ENCODE results near the gene SCLY.
"Not testable (repeated sequence)": the region's sequence is repeated elsewhere in the genome, so short reads cannot be mapped to it uniquely, and the experiment has no call there.

Gene SCLY

GRCh38 chr2:238114851-238115660 lies 54.3 kb downstream of the SCLY start:
- no peak overlapping the region for H3K4me3 ChIP-seq (ENCODE audit: low read depth, low read length)
- no peak for TF ChIP-seq CTCF (IDR thresholded peaks at IDR 0.05; ENCODE audit: low read depth, low read length)
- in situ Hi-C loops (cut with HindIII; ENCODE audit: low sequenced_read_pairs): no loop called here

GRCh38 chr2:238115709-238116108 lies 54.9 kb downstream of the SCLY start:
- H3K4me3 ChIP-seq (ENCODE audit: low read depth, low read length); in situ Hi-C loops (cut with HindIII; ENCODE audit: low sequenced_read_pairs); DNase-seq (ENCODE audit: low read depth, low spot score): not testable (repeated sequence)

More at GRCh38 chr2:238114851-238115660, 54.3 kb downstream of the SCLY start:
- DNase-seq (ENCODE audit: low read depth, low spot score): no peak

- no peak for TF ChIP-seq CTCF (IDR thresholded peaks at IDR 0.05; ENCODE audit: low read depth, low read length)
- in situ Hi-C loops (cut with HindIII; ENCODE audit: low sequenced_read_pairs): no loop called here
Measured at GRCh38 chr2:238116298-238117198, 55.7 kb downstream of the SCLY start.

GRCh38 chr2:238117199-238118154 lies 56.7 kb downstream of the SCLY start:
- no peak for TF ChIP-seq CTCF (IDR thresholded peaks at IDR 0.05; ENCODE audit: low read depth, low read length)
- no peak overlapping the region for H3K4me3 ChIP-seq (ENCODE audit: low read depth, low read length)
- no peak for DNase-seq (ENCODE audit: low read depth, low spot score)
- in situ Hi-C loops (cut with HindIII; ENCODE audit: low sequenced_read_pairs): no loop called here

More at GRCh38 chr2:238116298-238117198, 55.7 kb downstream of the SCLY start:
- DNase-seq (ENCODE audit: low read depth, low spot score): no peak
- H3K4me3 ChIP-seq (ENCODE audit: low read depth, low read length): no peak overlapping the region

GRCh38 chr2:238119756-238120462 lies 59.1 kb downstream of the SCLY start:
- no peak for TF ChIP-seq CTCF (IDR thresholded peaks at IDR 0.05; ENCODE audit: low read depth, low read length)
- no peak overlapping the region for H3K4me3 ChIP-seq (ENCODE audit: low read depth, low read length)
- DNase-seq (ENCODE audit: low read depth, low spot score): no peak
- in situ Hi-C loops (cut with HindIII; ENCODE audit: low sequenced_read_pairs): no loop called here

GRCh38 chr2:238120463-238121298 lies 59.9 kb downstream of the SCLY start:
- no peak for TF ChIP-seq CTCF (IDR thresholded peaks at IDR 0.05; ENCODE audit: low read depth, low read length)
- no peak for DNase-seq (ENCODE audit: low read depth, low spot score)
- H3K4me3 ChIP-seq (ENCODE audit: low read depth, low read length): no peak overlapping the region
- in situ Hi-C loops (cut with HindIII; ENCODE audit: low sequenced_read_pairs): no loop called here

Data from astrocyte of the spinal cord (primary cell).